ENCODE measurements around the gene ADAM12. TPM values are rescaled to one million over a fixed set of nuclear protein-coding genes. Genes with fewer than 3 reads are reported as not detected.

ADAM12 gene
- total and polyA plus RNA-seq, 9 of the 15 experiments (the other 6 are each of a cell fraction or from before 2014, with no cell fraction given): not detected

DNA sequence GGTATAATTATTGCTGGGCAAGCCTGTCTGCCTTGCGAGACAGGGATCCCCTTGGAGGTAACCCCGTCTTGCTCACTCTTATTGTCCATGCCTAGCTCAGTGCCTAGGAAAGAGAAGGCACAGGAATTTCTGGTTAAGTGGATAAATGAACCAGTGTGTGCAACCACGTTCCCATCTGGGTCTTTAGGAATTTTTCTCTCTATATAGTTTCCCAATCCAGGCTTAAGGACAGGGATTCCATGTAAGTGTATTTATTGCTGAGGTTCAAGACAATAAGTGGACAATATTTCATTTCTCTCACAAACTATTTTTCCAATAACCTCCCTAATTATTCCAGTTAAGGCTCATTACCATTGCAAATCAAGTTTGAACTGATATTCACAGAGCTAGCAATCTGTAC is 8.9 kb upstream of the ADAM12 start (continued):
- TF ChIP-seq, protein P1, sequence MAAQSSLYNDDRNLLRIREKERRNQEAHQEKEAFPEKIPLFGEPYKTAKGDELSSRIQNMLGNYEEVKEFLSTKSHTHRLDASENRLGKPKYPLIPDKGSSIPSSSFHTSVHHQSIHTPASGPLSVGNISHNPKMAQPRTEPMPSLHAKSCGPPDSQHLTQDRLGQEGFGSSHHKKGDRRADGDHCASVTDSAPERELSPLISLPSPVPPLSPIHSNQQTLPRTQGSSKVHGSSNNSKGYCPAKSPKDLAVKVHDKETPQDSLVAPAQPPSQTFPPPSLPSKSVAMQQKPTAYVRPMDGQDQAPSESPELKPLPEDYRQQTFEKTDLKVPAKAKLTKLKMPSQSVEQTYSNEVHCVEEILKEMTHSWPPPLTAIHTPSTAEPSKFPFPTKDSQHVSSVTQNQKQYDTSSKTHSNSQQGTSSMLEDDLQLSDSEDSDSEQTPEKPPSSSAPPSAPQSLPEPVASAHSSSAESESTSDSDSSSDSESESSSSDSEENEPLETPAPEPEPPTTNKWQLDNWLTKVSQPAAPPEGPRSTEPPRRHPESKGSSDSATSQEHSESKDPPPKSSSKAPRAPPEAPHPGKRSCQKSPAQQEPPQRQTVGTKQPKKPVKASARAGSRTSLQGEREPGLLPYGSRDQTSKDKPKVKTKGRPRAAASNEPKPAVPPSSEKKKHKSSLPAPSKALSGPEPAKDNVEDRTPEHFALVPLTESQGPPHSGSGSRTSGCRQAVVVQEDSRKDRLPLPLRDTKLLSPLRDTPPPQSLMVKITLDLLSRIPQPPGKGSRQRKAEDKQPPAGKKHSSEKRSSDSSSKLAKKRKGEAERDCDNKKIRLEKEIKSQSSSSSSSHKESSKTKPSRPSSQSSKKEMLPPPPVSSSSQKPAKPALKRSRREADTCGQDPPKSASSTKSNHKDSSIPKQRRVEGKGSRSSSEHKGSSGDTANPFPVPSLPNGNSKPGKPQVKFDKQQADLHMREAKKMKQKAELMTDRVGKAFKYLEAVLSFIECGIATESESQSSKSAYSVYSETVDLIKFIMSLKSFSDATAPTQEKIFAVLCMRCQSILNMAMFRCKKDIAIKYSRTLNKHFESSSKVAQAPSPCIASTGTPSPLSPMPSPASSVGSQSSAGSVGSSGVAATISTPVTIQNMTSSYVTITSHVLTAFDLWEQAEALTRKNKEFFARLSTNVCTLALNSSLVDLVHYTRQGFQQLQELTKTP (IDR thresholded peaks at IDR 0.05; ENCODE audit: low read depth in 1 of 2, partially characterized antibody in 2 of 2): no peak
- TF ChIP-seq NFRKB (IDR thresholded peaks at IDR 0.05; ENCODE audit: low read depth): no peak

DNA sequence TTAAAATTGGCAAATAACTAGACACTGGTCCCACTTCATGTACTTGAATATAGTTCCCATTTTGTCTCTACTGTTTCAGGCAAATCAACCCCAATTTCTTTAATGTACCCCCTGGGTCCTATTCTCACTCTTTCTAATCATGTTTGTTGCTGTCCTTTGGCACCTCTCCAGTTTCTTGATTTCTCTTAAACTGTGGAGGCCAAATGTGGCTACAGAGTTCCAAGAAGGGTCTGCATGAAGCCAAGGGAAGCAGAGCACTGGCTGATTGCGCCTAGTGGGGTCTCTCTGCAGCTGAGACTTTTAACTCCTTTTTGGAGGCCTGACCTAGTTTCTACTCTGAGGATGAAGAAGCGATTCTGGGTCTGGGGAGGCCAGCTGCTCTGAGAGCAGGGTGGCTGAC is 6.7 kb upstream of the ADAM12 start:
- Histone ChIP-seq H3K4me3 (no peak overlapping the region), H3K27ac (ENCODE audit: extremely low read depth, low read depth, low read length) (no peak overlapping the region), H3K9me3 (replicated peaks; ENCODE audit: control insufficient read depth, insufficient read depth, low read depth, low read length) (no peaks in the 10 kb centered on the region), H2AFZ (ENCODE audit: low read depth, low read length) (no peak overlapping the region), H3K9ac (ENCODE audit: insufficient read depth in 1 of 2, low read depth in 2 of 2, low read length in 2 of 2) (no peak overlapping the region), H3K4me2 (ENCODE audit: insufficient read depth, low read length) (no peak overlapping the region), H3K27me3 (ENCODE audit: control insufficient read depth in 2 of 2, insufficient read depth in 2 of 2, low read length in 2 of 2) (no peaks in the 10 kb centered on the region), H3K36me3 (ENCODE audit: control insufficient read depth, insufficient read depth, low read length) (no peaks in the 10 kb centered on the region), H3K79me2 (ENCODE audit: control insufficient read depth, insufficient read depth, low read length) (no peaks in the 10 kb centered on the region), H4K20me1 (replicated peaks; ENCODE audit: control insufficient read depth, insufficient read depth, low read length) (no peaks in the 10 kb centered on the region), H3K4me1 (replicated peaks in 1 of 2; ENCODE audit: control insufficient read depth in 2 of 2, insufficient read depth in 2 of 2, low read length in 2 of 2) (no peaks in the 10 kb centered on the region; a peak in 1 of 5 replicates), H3K9me1 (ENCODE audit: control insufficient read depth, insufficient read depth, low read length) (no peaks in the 10 kb centered on the region)
- in situ Hi-C loops (cut with MboI) (no loop called here), intact Hi-C loops (cut with micrococcal nuclease) (no loop called here)
- POLR2A ChIA-PET: no interaction called here
- ATAC-seq: no peak
- WGBS (ENCODE audit: insufficient coverage, low coverage, missing lambda C conversion rate): 0% methylated on average over 1 of the region's 2 CpGs
- BruUV-seq (replicated peaks): no TSS peak
- CTCF ChIA-PET (ENCODE audit: low intra/inter-chr PET ratio): no interaction called here
- no peak for FAIRE-seq
- TF ChIP-seq, protein P2, sequence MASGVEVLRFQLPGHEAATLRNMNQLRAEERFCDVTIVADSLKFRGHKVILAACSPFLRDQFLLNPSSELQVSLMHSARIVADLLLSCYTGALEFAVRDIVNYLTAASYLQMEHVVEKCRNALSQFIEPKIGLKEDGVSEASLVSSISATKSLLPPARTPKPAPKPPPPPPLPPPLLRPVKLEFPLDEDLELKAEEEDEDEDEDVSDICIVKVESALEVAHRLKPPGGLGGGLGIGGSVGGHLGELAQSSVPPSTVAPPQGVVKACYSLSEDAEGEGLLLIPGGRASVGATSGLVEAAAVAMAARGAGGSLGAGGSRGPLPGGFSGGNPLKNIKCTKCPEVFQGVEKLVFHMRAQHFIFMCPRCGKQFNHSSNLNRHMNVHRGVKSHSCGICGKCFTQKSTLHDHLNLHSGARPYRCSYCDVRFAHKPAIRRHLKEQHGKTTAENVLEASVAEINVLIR (CRISPR knock-in tag; IDR thresholded peaks at IDR 0.05): no peak
- DNase-seq (ENCODE audit: extremely low read depth in 1 of 4, low spot score in 3 of 4): no peak

Data from K562 (cell line).